GM12873 (cell line): ENCODE measurements around the gene KLK4.

Source experiments
- TF ChIP-seq, protein P1 (sequence below): IDR thresholded peaks from 2 replicates; pipeline ENCODE4 v1.5.1; 2012; ENCODE audit warnings: low read depth, mild to moderate bottlenecking, moderate library complexity, low read length, control low read depth; ENCODE audit not compliant: insufficient read depth; ENCODE audit errors: missing control alignments

The KLK4 gene

DNA sequence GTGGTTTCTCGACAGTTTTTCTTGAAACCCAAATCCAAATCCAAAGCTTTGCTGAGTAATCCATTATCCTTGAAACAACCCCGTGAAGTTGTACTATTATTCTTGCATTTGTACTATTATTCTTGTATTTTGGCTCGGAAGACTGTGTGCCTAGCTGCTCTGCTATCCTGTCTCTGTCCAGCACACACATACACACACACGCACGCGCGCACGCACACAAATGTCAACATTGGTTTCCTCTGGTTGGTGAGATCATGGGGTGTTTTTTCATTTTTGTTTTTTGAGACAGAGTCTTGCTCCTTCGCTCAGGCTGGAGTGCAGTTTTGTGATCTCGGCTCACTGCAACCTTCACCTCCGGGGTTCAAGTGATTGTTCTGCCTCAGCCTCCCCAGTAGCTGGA is 14.9 kb upstream of the KLK4 start:
- TF ChIP-seq, protein P1, sequence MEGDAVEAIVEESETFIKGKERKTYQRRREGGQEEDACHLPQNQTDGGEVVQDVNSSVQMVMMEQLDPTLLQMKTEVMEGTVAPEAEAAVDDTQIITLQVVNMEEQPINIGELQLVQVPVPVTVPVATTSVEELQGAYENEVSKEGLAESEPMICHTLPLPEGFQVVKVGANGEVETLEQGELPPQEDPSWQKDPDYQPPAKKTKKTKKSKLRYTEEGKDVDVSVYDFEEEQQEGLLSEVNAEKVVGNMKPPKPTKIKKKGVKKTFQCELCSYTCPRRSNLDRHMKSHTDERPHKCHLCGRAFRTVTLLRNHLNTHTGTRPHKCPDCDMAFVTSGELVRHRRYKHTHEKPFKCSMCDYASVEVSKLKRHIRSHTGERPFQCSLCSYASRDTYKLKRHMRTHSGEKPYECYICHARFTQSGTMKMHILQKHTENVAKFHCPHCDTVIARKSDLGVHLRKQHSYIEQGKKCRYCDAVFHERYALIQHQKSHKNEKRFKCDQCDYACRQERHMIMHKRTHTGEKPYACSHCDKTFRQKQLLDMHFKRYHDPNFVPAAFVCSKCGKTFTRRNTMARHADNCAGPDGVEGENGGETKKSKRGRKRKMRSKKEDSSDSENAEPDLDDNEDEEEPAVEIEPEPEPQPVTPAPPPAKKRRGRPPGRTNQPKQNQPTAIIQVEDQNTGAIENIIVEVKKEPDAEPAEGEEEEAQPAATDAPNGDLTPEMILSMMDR = no peak

DNA sequence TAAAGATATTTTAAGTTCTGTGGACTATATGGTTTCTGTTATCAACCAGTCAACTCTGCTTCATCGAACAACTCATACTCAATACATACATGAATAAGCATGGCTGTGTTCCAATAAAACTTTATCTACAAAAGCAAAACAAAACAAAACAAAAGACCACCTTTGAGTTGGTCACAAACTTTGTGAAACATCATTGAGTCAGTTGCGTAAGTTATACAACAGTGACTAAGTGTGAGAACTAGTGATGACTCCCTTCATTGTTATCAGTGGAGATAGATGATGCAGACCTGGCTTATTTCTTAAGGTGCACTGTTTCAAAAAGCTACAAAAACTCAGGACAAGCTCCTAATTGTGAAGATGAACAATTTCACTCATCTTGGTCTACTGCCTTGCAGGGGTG is 14.5 kb upstream of the KLK4 start:
- TF ChIP-seq, protein P1 = no peak

DNA sequence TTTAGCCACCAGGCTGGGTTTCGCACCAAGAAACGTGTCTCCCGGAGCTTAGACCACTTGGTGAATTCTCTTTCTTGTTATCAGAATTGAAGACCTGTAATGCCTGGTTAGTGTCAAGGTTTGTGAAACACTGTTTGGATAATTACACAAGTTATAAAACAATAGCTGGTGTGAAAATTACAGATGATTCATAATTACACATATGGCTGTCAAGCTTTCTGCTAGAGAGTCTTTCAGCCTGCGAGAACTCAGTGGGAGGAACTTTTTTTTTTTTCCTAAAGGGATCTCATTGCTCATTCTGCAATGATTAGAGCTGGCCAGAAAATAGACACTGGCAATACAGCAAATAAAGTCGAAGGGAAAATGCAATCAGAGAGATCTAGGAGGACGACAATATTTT is 13.4 kb upstream of the KLK4 start:
- TF ChIP-seq, protein P1 = no peak

DNA sequence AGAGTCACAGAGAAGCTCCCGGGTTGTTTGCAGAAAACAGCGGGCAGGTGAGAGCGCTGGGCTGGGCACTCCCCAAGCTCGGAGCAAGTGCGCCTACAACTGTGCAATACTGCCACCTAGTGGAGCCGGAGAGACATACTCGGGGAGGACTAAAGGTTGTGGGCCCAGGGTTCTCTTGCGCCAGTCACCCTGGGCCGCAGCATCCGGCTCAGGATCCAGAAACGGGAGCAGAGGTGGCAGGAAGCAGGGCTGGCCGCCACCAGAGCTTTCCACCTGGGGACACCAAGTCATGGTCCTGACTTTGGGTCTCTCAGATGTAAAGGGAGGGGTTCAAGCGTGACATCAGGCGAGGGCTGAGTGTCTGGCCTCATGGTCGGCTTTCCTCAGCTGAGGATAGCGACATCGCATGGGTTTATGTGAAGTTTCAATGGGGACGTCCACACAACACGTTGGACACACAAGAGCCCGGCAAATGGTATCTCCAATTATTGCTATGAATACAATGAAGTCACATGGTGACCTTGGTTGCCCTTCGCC is 11.2 kb upstream of the KLK4 start:
- TF ChIP-seq, protein P1 = peak; percentile 89

DNA sequence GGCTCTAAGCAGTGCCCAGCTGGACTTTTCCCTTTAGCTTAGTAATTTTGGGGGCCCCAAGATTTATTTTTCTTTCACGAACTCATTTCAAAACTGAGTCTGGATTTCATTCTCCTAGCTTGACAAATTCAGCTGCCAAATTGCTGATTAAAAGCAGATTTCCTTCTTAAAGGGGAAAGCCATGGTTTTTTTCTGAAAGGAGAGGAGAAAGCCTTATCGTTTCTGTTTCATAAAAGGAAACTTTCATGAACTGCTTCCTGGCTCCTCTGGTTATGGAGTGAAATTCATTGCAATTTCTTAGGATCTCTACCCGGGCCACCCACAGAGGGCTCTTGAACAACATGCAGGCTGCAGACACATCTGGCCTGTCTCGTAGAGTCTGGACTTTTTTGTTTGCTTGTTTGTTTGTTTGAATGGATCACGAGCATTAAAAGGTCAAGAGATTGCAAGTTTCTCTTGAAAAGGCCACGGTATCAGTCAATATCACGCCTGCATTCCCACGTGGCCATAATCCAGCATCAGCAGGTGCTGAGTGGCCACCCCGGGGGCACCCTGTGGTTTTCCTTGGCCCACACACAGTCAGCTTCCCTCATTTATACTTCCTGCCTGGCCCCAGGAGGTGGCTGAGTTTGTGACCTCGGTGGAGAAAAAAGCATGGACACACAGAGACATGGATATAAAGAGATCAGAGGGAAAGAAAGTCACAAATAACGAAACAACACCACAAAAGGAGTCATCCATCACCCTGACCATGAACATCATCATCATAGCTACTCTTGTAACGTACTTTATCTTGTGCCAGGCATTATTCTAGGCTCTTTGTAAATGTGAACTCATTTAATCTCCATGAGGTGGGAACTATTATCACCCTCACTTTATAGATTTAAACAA is 10.5 kb upstream of the KLK4 start:
- TF ChIP-seq, protein P1 = no peak

DNA sequence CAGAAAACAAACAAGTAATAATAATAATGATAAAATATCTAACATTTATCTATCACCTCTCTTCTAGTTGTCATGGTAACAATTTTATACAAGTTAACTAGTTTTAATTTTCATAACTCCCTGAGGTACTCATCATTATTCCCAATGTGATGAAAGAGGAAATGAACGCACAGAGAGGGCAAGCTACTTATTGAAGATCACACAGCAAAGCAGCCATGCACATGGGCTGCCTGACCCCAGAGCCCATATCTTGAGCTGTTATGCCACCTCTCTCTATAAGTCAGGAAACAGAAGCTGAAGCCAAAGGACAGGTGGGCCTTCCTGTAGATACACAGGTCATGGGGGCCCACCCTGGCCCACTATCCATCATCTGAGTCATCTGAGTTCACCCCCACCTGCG is 4.9 kb upstream of the KLK4 start:
- TF ChIP-seq, protein P1 = no peak
